AG08396 (cell line): ENCODE measurements around the gene CXCL5.
"Not testable (repeated sequence)": the region's sequence is repeated elsewhere in the genome, so short reads cannot be mapped to it uniquely, and the experiment has no call there.

Experiments used
- DNase-seq: peaks from one replicate; pipeline ENCODE4 v3.0.0; 2012; ENCODE audit warnings: low spot score, mixed read lengths

The CXCL5 gene

GRCh38 chr4:73970945-73971344 is 27.5 kb downstream of the CXCL5 start:
- DNase-seq, result no peak

DNA sequence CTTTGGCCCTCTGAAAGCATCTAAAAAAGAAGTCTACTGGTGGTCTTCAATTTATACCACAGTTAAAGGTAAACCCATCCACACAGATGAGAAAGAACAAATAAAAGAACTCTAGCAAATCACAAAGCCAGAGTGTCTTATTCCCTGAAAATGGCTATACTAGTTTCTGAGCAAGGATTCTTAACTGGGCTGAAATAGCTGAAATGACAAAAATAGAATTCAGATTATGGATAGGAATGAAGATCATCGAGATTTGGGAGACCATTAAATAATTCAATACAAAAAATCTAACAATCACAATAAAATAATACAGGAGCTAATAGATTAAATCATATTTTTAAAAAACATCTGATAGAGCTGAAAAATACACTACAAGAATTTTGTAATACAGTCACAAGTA is 28.5 kb downstream of the CXCL5 start:
- no peak for DNase-seq

DNA sequence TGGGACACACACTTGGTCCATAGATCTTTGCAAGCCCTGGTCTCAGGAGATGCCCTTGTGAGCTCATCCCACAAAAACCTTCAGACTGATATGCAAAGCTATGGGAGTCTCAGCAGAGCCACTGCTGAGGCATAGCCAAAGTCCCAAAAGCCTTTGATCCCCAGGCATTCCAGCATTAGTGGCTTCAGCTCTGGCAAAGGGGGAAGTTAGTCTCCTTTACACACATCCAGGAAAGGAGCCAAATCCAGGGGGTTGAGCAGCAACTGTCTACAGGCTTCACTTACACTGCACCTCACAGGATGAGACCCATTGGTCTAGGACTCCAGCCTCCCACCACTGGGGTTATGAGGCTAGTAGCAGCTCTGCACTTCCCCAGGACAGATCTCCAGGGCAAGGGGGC is 30.6 kb downstream of the CXCL5 start:
- no peak for DNase-seq

DNA sequence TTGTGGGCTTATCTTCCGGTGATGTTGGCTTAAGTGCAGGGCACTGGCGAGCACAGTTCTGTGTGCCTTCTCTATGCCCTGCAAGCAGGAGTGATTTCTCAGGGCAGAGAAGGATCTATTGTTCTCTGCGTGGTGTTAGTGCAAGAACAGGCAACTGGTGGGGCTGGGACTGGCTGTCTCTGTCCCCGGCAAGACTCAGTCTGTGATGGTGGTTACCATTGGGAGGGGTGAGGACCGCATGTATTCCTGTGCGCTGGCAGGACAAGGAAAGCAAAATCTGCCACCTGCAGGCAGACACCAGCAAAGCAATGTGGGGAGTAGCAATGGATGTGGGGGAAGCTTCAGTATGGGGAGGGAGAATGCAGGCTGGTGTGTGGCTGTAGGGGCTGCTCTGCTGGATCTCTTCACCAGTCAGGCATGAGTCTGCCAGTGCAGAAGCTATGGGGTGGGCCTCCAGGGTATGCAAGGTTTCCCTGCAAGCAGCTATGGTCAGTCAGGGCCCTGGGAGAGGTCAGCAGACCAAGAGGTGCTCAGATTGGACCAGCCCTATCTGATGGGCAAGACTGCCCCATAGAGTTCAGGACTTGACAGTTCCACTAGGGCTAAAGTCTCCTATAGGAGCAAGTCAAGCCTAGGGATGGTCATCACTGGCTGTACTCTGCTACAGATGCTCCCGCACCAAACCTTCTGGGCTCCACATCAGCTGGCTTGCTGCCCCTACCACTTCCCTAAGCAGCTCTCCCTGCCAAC is 33.4 kb downstream of the CXCL5 start:
- DNase-seq, result peak; percentile 18

DNA sequence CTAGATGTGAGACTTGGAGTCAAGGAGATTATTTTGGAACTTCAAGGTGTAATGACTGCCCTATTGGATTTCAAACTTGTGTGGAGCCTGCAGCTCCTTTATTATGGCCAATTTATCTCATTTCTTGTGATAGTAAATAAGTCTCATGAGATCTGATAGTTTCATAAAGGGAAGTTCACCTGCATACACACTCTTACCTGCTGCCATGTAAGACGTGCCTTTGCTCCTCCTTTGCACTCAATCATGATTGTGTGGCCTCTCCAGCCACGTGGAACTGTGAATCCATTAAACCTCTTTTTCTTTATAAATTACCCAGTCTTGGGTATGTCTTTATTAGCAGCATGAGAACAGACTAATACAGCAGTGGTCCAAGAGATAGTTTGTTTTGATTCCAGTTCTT is 35.8 kb downstream of the CXCL5 start:
- DNase-seq, result no peak

DNA sequence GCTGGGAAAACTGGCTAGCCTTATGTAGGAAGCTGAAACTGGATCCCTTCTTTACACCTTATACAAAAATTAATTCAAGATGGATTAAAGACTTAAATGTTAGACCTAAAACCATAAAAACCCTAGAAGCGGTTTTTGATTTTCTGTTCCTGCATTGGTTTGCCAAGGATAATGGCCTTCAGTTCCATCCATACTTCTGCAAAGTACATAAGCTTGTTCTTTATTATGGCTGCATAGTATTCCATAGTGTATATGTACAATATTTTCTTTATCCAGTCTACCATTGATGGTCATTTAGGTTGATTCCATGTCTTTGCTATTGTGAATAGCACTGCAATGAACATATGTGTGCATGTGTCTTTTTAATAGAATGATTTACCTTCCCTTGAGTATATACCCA is 39.4 kb downstream of the CXCL5 start:
- DNase-seq, result not testable (repeated sequence)

DNA sequence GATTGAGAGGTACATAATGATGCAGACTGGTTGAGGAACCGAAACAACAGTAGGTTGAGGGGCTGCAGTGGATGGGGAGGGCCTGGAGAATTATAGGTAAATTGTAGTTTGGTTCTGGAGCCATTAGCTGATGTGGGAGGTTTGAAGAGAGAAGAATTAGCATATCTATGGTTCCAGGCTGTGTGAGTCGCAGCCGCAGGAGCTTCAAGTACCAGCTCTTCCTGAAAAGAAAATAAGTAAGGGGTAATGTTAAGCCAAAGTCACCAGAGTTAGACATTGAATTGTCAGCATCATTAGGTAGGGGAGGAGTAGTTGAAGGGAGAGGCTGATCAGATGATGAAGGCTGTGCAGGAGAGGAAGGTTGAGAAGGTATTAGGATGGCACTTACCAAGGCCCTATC is 46.1 kb downstream of the CXCL5 start:
- no peak for DNase-seq

- not testable (repeated sequence) for DNase-seq
These were observed 48.0 kb downstream of the CXCL5 start for GRCh38 chr4:73950376-73950920.

DNA sequence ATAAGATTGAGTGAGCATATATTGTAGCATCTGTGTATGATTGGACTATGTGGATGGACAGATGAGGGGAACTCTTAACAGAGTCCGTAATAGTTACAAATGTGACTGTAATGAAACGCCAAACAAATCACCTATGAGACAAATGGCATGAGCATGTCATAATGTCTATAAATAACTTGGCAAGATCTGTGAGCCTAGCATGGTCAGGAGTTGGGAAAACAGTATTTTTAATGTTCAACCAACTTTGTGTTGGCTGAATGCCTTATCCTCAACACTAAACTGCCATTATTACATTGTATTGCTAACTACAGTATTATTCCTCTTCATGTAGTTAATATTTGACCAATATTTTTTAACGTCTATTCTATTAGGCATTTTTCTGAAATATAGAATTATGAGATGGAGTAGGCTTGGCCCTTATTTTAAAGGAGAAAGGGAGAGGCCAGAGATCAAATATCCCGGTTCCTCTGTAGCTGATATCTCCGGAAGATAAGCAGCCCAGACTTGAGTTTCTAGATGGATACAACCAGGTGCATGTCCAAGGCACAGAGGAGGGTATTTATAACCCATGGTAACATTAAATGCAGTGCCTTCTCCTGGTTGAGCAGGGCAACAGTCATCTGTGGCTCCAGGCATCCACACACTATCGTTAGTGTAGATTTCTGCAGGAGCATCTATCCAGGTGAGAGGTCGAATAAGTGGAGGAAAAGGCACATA is 49.3 kb downstream of the CXCL5 start:
- DNase-seq, result no peak

GRCh38 chr4:73948291-73948690 is 50.2 kb downstream of the CXCL5 start:
- DNase-seq, result no peak

- DNase-seq, result no peak
These were observed 51.1 kb downstream of the CXCL5 start for GRCh38 chr4:73947239-73947985.

DNA sequence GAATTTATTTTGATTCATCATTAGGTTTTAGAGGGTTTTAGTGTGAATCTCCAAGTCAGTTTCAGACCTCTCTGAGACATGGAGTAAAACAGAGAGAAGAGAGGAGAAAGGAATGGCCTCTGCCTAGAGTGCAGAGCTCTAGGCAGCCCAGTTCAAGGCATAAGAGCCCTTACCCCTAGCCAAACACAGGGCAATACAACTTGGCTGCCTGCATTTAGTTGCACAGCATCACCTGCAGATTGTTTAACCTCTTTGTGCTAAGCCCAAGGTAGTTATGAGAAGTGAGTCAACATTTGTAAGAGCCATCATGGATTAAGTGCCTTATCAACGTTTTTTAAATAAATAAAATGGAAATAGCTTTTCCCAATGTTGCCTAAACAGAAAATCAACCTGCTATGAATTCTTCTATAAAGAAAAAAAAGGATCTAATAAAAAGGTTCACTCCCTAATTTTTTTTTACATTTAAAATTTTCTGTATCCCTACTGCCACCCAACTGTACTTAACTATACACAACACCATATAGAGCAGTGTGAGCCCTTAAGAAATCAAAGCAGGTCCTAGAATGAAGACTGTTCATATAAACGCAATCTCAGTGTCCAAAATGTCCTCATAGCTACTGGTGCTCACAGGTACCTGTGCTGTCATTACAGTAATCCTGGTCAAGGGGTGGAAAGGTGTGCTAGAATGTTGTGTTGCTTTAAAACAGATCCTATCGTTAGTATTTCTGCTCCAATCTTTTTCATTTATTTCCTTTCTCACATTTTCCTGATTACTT is 52.6 kb downstream of the CXCL5 start:
- DNase-seq, result no peak
